Measurements from ENCODE around the gene SLC18A2. TPM values are rescaled to one million over a fixed set of nuclear protein-coding genes. Genes with fewer than 3 reads are reported as not detected.
"Not testable (repeated sequence)": the region's sequence is repeated elsewhere in the genome, so short reads cannot be mapped to it uniquely, and the experiment has no call there.

SLC18A2 gene
- total RNA-seq, 1 experiment from 2014 or later, result not detected

DNA sequence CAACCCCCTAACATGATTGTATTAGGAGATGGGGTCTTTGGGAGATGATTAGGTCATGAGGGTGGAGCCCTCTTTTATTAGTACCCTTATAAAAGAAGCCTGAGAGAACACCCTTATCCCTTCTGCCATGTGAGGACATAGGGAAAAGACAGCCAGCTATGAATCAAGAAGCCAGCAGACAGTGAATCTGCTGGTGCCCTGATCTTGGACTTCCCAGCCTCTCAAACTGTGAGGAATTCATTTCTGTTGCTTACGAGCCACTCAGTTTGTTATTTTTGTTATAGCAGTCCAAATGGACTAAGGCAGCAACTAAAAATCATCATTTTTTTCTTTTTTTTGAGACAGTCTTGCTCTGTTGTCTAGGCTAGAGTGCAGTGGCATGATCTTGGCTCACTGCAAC is 59.8 kb downstream of the SLC18A2 start:
- no TSS peak for BruUV-seq (replicated peaks)
- Mint-ChIP-seq H3K4me3 (ENCODE audit: unreplicated experiment) (no peak overlapping the region), H3K27me3 (ENCODE audit: insufficient read depth, unreplicated experiment) (no peaks in the 10 kb centered on the region), H3K27ac (ENCODE audit: low read depth, unreplicated experiment) (no peak overlapping the region), H3K36me3 (ENCODE audit: insufficient read depth, unreplicated experiment) (peaks cover 20% of the 10 kb centered on the region), H3K4me1 (ENCODE audit: insufficient read depth, unreplicated experiment) (no peaks in the 10 kb centered on the region), H3K9me3 (ENCODE audit: unreplicated experiment) (no peaks in the 10 kb centered on the region)
- TF ChIP-seq, protein P1, sequence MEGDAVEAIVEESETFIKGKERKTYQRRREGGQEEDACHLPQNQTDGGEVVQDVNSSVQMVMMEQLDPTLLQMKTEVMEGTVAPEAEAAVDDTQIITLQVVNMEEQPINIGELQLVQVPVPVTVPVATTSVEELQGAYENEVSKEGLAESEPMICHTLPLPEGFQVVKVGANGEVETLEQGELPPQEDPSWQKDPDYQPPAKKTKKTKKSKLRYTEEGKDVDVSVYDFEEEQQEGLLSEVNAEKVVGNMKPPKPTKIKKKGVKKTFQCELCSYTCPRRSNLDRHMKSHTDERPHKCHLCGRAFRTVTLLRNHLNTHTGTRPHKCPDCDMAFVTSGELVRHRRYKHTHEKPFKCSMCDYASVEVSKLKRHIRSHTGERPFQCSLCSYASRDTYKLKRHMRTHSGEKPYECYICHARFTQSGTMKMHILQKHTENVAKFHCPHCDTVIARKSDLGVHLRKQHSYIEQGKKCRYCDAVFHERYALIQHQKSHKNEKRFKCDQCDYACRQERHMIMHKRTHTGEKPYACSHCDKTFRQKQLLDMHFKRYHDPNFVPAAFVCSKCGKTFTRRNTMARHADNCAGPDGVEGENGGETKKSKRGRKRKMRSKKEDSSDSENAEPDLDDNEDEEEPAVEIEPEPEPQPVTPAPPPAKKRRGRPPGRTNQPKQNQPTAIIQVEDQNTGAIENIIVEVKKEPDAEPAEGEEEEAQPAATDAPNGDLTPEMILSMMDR (IDR thresholded peaks at IDR 0.05; ENCODE audit: unreplicated experiment), result no peak
- ChIA-PET CTCF (interaction anchor here (0.7 to 2.5 kb wide), 3 partner anchors 9 to 84 kb away, joined by 3 to 10 read pairs (median 4); no protein-coding TSS in a partner anchor), POLR2A (no interaction called here)
- no peak for DNase-seq (ENCODE audit: unreplicated experiment)
- intact Hi-C loops (cut with micrococcal nuclease), result no loop called here

GRCh38 chr10:117303451-117303850 is 62.5 kb downstream of the SLC18A2 start:
- intact Hi-C loops (cut with micrococcal nuclease); DNase-seq (ENCODE audit: unreplicated experiment); H3K9me3 Mint-ChIP-seq (ENCODE audit: unreplicated experiment); H3K27ac Mint-ChIP-seq (ENCODE audit: low read depth, unreplicated experiment); BruUV-seq (replicated peaks); H3K27me3 Mint-ChIP-seq (ENCODE audit: insufficient read depth, unreplicated experiment); H3K4me1 Mint-ChIP-seq (ENCODE audit: insufficient read depth, unreplicated experiment); POLR2A ChIA-PET; H3K4me3 Mint-ChIP-seq (ENCODE audit: unreplicated experiment): not testable (repeated sequence)
- H3K36me3 Mint-ChIP-seq (ENCODE audit: insufficient read depth, unreplicated experiment), result peaks cover 14% of the 10 kb centered on the region
- CTCF ChIA-PET, result interaction anchor here (0.6 to 3.3 kb wide), 2 partner anchors 15 to 54 kb away, joined by 4 to 15 read pairs; no protein-coding TSS in a partner anchor

DNA sequence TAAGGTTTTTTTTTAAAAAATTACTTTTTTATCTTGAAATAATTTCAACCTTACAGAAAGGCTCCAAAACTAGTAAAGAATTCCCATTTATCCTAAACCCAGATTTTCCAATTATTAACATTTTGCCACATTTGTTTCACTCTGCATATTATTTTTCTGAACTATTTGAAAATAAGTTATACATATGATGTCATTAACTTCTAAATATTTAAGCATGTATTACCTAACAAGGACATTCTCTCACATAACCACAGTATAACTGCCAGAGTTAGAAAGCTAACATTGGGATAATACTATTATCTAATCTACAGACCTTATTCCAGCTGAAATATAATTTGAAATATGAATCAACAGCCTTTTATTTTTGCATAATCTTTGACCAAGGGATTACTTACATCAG is 65.8 kb downstream of the SLC18A2 start:
- Mint-ChIP-seq H3K36me3 (ENCODE audit: insufficient read depth, unreplicated experiment) (peaks cover 22% of the 10 kb centered on the region), H3K9me3 (ENCODE audit: unreplicated experiment) (no peaks in the 10 kb centered on the region), H3K4me3 (ENCODE audit: unreplicated experiment) (no peak overlapping the region), H3K27ac (ENCODE audit: low read depth, unreplicated experiment) (no peak overlapping the region), H3K4me1 (ENCODE audit: insufficient read depth, unreplicated experiment) (peaks cover 5% of the 10 kb centered on the region), H3K27me3 (ENCODE audit: insufficient read depth, unreplicated experiment) (no peaks in the 10 kb centered on the region)
- BruUV-seq (replicated peaks), result no TSS peak
- no peak for DNase-seq (ENCODE audit: unreplicated experiment)
- intact Hi-C loops (cut with micrococcal nuclease), result no loop called here
- ChIA-PET CTCF (no interaction called here), POLR2A (no interaction called here)
- TF ChIP-seq, protein P1 (IDR thresholded peaks at IDR 0.05; ENCODE audit: unreplicated experiment), result no peak

- Mint-ChIP-seq H3K4me3 (ENCODE audit: unreplicated experiment) (no peak overlapping the region), H3K36me3 (ENCODE audit: insufficient read depth, unreplicated experiment) (peaks cover 38% of the 10 kb centered on the region), H3K27me3 (ENCODE audit: insufficient read depth, unreplicated experiment) (no peaks in the 10 kb centered on the region), H3K9me3 (ENCODE audit: unreplicated experiment) (no peaks in the 10 kb centered on the region), H3K27ac (ENCODE audit: low read depth, unreplicated experiment) (no peak overlapping the region), H3K4me1 (ENCODE audit: insufficient read depth, unreplicated experiment) (peaks cover 10% of the 10 kb centered on the region)
- intact Hi-C loops (cut with micrococcal nuclease), result no loop called here
- DNase-seq (ENCODE audit: unreplicated experiment), result no peak
- ChIA-PET POLR2A (no interaction called here), CTCF (interaction anchor here (1.7 to 3.6 kb wide), 2 partner anchors 8 to 94 kb away, joined by 4 to 27 read pairs; no protein-coding TSS in a partner anchor)
- BruUV-seq (replicated peaks), result no TSS peak
- TF ChIP-seq, protein P1 (IDR thresholded peaks at IDR 0.05; ENCODE audit: unreplicated experiment), result no peak
These were observed 70.3 kb downstream of the SLC18A2 start for GRCh38 chr10:117311261-117311660.

DNA sequence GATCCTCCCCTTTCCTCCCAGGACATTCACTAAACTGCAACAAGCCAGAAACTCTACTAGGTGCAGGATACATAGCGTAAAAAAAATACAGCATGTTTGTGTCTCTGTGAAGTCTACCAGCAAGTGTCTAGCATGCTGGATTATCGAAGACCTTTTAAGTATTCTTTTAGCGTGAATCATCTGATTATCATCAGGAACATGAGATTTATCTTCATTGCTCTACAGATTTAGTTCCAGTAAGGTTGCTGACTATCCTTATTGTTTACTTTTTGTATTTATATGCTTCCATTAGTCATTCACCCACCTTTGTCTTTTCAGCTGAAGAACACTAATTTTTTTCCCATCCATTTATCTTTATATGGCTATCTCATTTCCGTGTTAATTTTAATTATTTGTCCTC is 71.5 kb downstream of the SLC18A2 start:
- TF ChIP-seq, protein P1 (IDR thresholded peaks at IDR 0.05; ENCODE audit: unreplicated experiment), result no peak
- Mint-ChIP-seq H3K4me3 (ENCODE audit: unreplicated experiment) (no peak overlapping the region), H3K9me3 (ENCODE audit: unreplicated experiment) (no peaks in the 10 kb centered on the region), H3K27me3 (ENCODE audit: insufficient read depth, unreplicated experiment) (no peaks in the 10 kb centered on the region), H3K36me3 (ENCODE audit: insufficient read depth, unreplicated experiment) (peaks cover 38% of the 10 kb centered on the region), H3K27ac (ENCODE audit: low read depth, unreplicated experiment) (no peak overlapping the region), H3K4me1 (ENCODE audit: insufficient read depth, unreplicated experiment) (peaks cover 10% of the 10 kb centered on the region)
- BruUV-seq (replicated peaks), result no TSS peak
- POLR2A ChIA-PET, result no interaction called here
- DNase-seq (ENCODE audit: unreplicated experiment), result no peak
- intact Hi-C loops (cut with micrococcal nuclease), result no loop called here
- CTCF ChIA-PET, result interaction anchor here (0.9 kb wide), 1 partner anchor 94 kb away, joined by 4 read pairs; no protein-coding TSS in a partner anchor

Data from MCF 10A (cell line).